NCI-H524 treated with DMSO at 0.1 percent for 48 hours (cell line): ENCODE data around the gene NUP214.

Experiments used
- DNase-seq: peaks from one replicate; lab custom pipeline; 2025; lab: John Stamatoyannopoulos, UW

Gene NUP214

DNA sequence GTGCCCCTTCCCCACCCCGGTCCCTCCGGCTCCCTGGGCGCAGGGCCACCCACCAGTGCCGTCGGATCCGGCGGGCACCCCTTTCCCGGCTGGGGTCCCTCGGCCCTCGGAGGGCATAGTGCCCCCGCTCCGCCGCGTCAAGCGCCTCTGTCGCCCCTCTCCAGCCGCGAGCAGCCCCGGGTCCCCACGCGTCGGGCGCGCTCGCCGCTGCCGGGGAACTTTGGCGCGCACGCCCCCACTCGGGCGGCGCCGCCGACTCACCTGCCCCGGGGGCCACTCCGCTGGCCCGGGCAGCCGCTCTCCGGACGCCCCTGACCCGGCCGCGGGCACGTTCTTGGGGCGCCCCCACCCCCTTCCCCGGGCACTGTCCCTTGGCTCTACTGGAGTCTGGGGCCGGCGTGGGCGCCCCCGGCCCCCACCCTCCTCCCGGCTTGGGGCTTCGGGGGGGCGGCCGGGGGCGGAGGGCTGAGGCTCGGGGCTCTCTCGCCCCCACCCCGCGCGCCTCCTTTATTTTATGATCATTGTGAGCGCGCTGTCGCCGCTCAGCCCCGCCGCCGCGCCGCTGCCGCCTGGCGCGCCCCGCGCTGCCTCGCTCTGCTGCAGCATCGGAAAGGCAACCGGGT is 152.0 kb downstream of the NUP214 start:
- DNase-seq = no peak

DNA sequence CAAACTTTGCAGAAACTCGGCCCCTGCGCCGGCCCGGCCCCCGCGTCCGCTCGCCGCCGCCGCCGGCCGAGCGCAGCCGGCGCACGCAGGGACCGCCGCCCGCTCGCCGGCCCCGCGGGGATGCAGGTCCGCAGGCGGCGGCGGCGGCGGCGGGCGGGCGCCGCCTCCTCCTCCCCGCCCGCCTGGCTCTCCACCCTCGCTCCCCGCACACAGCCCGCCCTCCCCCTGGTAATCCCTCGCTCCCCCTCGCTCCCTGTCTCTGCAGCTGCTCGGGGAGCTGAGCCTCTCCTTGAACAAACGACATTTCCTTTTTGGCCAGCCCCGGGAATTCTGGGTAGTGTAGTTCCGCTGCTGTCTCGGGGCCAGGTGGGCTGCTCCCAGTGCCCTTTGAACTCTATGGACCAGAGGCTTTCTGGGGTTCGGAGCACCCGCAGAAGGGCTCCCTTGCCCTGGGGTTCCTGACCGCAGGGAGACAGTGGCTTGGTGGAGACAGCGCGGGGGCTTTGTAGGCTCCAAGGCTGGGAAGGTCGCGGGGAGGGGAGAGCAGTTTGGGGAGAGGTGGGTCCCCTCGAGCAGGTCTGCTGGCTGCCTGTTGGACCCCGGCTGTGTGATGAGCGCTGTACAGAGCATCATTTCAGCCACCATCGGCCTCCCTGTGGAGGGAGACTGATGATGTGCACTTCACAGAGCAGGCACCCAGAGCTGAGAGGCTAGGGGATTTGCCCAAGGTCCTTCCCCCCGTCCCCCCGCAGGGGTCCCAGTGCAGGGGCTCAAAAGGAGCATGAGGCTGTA is 152.7 kb downstream of the NUP214 start:
- DNase-seq = peak; percentile 70

DNA sequence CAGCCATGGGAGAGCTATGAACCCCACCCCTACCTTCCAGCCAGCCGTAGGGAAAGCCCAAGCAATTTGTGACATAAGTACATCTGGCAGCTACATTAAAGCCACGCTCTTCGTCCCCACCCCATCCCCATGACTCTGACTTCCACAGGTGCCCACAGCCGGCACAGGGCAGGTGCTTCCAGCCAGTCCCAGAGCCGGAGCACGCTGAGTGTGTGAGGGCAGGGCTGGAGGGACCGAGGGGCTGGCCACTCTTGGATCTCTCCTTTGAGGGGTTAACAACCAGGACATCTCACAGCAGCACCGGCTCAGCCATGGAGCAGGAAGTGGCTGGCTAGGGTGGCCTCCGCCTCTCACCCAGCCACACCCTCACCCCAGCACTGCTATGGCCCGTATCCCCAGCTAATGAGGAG is 153.3 kb downstream of the NUP214 start:
- DNase-seq = no peak

DNA sequence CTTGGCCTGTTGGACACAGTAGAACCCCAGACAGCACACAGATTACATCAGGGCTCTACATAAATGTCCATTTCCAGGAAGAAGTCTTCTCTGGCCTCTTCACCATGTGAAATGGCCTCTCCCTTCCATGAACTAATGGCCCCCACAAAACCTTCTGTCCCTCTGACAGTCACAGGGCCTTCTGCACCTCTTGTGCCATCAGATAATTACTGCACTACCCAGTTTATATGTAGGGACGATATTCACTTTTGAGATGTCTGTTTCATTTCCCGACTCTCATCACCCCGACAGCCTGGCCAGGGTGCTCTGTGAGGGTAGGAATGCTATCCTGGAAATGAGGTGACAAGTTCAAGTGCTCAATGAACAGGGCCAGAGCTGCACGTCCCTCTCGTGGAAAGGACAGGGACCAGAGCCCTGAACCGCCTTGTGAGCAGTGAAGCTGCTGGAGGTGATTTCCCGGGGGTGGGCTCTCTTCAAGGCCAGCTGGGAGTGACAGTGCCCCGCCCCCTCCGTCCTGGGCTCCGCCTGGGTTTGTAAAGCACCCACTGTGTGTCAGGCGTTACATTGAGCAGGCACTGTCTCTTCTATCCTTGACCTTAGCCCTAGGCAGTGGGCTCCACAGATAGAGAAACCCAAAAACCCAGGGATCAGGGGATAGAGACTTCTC is 153.9 kb downstream of the NUP214 start:
- no peak for DNase-seq

DNA sequence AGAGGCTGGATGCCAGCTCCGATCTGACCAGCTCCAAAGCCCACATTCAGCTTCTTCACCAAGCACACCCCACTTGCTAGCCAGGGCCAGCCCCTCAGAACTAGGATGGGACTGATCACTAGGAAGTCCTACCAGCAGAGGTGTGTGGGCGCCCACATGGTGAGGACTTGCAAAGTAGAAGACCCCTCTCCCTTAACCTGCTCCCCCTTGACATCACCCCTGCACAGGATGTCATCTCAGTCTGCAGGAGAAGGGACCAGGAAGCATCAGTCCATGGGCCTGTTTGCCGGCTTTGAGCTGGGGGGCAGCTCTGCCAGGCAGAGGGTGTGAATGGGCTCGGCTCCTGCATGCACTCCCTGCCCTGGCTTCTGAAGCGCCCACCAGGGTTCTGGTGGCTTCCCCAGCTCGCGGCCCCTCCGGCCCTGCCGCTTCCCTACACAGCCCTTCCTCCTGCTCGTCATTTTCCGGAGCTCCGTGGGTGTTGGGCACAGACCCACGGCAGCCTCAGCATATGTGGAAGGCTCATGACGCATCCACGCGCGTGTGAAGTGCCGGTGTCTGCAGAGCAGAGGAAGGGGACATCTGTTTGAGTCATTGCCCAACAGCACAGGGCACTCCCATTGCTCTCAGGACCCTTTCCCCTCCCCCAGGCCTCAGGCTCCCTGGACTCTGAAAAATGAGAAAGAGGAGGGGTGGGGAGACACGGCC is 154.6 kb downstream of the NUP214 start:
- DNase-seq = no peak

DNA sequence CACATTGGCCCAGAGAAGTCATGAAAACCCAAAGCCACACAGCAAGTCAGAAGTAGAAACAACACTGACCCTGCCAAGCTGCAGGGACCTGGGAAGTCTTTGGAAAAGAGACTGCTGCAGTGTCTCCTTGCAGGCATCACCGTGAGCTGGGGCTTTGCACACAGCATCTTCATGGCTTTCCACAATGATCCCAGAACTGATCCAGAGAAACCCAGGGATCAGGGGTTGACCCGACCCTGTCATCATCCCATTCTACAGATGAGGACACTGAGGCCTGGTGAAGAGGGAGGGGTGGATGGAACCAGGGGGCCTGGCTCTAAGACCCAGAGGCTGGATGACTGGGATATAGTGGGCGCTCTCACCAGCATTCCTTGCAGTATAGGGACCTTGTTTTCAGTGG is 155.3 kb downstream of the NUP214 start:
- no peak for DNase-seq

DNA sequence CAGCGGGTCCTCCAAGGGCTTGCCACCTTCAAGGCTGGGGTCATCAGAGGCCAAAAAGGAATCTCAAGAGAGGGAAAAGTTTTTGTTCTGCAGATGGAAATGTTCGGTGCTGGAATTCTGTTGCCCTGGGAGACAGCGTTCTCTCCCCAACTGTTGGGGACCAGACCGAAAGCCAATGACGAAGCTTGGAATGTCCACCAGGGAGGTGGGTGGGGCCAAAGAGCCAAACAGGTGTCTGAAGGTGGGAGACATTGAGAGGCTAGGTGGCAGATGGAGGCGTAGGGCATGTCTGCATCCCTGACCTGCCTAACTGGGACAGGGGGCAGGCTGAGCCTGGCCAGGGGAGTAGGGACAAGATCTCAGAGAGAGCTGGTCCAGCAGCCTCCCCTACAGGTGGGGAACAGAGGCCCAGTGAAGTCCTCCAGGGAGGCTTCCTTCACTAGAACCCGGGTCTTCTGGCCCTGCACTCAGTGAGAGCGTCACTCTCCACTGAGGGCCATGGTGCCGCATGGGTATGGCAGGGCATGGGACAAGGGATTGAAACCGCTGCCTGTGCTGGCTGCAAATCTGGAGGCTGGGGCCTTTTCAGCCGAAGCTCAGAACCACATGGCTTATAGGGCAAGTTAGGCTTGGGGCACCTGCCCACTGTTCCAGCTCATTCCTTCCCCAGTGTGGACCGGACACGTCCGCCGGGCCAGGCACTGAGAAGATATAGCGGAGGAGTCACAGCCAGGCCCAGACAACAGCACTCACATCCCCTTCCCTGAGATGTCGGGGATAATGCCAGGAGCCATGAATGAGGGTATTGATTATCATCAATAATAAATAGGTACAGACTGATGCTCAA is 156.0 kb downstream of the NUP214 start:
- no peak for DNase-seq

DNA sequence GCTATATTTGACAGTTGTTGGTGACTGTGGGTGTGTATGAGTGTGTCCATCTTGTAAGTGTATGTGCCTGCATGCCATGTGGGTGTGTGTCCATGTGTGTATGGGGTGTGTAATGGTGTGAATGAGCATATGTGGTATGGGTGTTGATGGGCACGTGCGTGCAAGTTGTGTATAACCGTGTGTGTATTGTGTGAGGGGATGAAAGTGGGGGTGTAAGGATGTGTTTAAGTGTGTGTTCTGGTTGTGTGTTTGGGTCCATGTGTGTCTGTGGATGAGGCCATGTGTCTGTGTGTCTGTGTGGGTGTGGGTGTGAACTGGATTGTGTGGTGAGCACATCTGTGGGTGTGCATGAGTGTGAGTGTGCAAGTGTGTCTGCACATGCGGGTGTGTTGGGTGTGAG is 156.8 kb downstream of the NUP214 start:
- no peak for DNase-seq

DNA sequence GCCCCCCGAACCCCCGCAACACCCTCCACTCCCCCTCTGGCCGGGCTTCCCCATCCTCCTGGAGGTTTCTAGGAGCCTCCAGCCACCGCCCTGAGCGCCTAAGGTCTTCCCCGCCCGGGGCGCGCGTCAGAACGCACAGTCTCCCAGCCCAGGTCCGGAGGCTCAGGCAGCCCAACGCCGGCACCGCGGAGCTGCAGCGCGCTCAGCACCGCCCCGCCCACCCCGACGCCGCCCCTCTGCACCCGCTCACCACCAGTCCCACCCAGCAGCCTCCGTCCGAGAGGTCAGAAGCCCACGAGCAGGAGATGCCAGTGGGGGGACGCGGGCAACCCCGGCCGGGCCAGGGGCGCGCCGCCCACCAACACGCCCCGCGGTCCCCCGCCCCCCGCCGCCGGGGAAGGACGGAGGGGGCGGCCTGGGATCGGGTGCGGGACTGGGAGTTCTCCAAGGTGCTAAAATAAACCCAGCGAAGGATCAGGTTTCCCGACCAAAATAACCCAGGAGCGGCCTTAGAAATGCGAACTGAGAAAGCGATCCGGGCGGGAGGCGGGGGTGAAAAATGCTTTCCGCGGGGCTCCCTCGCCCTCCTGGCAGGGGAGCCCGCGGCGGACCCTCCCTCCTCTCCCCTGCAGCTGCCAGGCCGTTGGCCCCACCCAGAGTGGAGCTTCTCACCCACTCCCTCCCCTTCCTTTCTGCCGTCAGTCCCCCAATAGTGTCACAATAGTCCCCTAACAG is 157.5 kb downstream of the NUP214 start:
- DNase-seq = no peak
